ENCODE measurements around the gene ADAMTSL3.

The ADAMTSL3 gene, protein sequence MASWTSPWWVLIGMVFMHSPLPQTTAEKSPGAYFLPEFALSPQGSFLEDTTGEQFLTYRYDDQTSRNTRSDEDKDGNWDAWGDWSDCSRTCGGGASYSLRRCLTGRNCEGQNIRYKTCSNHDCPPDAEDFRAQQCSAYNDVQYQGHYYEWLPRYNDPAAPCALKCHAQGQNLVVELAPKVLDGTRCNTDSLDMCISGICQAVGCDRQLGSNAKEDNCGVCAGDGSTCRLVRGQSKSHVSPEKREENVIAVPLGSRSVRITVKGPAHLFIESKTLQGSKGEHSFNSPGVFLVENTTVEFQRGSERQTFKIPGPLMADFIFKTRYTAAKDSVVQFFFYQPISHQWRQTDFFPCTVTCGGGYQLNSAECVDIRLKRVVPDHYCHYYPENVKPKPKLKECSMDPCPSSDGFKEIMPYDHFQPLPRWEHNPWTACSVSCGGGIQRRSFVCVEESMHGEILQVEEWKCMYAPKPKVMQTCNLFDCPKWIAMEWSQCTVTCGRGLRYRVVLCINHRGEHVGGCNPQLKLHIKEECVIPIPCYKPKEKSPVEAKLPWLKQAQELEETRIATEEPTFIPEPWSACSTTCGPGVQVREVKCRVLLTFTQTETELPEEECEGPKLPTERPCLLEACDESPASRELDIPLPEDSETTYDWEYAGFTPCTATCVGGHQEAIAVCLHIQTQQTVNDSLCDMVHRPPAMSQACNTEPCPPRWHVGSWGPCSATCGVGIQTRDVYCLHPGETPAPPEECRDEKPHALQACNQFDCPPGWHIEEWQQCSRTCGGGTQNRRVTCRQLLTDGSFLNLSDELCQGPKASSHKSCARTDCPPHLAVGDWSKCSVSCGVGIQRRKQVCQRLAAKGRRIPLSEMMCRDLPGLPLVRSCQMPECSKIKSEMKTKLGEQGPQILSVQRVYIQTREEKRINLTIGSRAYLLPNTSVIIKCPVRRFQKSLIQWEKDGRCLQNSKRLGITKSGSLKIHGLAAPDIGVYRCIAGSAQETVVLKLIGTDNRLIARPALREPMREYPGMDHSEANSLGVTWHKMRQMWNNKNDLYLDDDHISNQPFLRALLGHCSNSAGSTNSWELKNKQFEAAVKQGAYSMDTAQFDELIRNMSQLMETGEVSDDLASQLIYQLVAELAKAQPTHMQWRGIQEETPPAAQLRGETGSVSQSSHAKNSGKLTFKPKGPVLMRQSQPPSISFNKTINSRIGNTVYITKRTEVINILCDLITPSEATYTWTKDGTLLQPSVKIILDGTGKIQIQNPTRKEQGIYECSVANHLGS (N-terminal part only)

DNA sequence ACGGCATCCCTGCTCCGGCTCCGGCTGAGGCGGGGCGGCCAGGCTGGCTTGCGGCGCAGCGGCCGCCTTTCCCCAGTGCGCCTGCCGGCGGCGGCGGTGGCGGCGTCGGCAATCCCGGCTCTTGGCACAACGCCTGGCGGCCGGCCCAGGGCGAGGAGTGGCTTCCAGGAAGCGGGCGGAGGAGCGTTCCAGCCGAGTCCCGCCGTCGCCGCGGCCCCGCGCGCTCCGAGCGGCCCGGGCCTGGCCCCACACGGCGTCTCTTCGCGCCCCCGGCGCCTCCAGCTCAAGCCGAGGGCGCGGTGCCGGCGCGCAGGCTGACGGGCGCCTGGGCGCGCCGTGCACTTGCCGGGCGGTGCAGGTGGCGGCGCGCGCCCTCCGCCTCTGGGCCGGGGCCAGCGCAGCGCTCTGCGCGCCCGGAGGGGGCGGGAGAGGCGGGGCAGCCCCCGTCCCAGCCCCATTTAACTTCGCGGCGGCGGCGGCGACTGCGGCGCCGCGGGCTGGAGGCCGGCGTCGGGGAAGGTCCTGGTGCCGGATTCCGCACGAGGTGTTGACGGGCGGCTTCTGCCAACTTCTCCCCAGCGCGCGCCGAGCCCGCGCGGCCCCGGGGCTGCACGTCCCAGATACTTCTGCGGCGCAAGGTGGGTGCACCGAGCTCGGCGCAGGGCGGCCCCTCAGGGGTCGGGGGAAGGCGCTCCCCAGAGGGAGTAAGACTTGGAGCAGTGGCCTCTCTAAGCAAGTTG lies at the start of gene ADAMTSL3:
ADAMTSL3 (plus strand) TSS at position 485 of the 740 bp plus-strand sequence. CDS start 1,639 bp downstream, outside the sequence.
- DNase-seq (ENCODE audit: low spot score in 2 of 2) = no peak

DNA sequence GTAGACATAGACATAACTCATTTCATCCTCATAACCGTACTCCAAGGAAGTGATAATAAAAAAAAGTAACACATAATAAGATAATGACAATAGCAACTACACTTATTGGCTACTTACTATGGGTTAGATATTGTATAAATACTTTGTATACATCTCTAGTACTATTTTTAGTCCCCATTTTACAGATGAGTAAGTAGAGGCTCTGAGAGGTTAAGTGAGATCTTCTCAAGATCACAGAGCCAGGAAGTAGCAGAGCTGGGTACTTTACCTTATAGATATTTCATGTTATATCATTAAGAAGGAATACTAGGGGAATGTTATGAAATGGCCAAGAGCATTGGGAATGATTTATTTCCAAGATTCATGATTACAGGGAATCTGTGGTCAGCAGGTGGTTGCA lies 49.4 kb upstream of the ADAMTSL3 start:
- ATAC-seq (ENCODE audit: low read depth) (no peak), DNase-seq (ENCODE audit: low spot score in 2 of 2) (no peak)
- Mint-ChIP-seq H3K4me1 (no peaks in the 10 kb centered on the region), H3K27ac (no peak overlapping the region), H3K27me3 (peaks cover 3% of the 10 kb centered on the region), H3K9me3 (peaks cover 13% of the 10 kb centered on the region), H3K36me3 (peaks cover 3% of the 10 kb centered on the region), H3K4me3 (no peak overlapping the region)

More for the DNA sequence above, at the start of gene ADAMTSL3:
- Mint-ChIP-seq H3K27me3 (peaks cover 3% of the 10 kb centered on the region), H3K36me3 (no peaks in the 10 kb centered on the region), H3K4me3 (no peak within 1 kb of the TSS), H3K27ac (no peak within 1 kb of the TSS), H3K4me1 (no peaks in the 10 kb centered on the region), H3K9me3 (peaks cover 2% of the 10 kb centered on the region)
- no peak for ATAC-seq (ENCODE audit: low read depth)

DNA sequence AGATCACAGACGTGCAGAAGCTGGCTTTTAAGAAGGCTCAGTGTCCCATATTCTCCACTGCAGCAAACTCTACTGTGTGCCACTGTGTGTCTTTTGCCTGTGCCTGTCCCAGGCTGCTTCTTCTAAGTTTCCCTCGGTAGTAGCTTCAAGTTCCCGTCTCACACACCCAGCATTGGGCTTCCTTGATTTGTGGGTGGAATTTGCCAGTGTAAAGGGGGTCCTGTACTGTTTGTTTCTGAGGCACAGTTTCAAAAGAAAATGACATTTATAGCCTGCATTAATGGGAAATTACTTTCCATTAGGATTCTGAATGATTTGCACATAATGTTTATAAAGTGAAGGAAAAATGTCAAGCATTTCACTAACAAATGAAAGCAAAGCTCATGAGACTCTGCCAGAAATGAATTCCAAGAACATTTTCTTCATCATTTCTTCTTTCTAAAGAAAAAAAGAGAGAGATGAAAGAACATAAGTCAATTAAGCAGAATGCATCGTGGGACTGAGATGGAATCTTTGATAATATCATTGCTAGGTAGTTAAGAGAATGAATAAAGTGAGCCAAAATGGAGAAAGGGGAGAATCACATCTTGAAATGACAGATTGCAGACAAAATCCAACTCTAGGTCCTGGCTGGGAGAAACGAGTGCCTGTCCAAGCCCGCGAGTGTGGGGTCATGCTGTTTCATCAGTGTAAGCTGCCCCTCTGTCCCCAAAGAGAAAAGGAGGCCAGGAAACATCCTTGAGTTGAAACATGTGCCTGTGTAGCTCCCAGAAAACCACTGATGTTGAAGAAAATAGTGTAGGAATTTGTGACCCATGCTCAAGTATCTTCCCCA lies 48.6 kb upstream of the ADAMTSL3 start:
- H3K4me3 Mint-ChIP-seq = no peak overlapping the region
- H3K36me3 Mint-ChIP-seq = peaks cover 2% of the 10 kb centered on the region
- no peaks in the 10 kb centered on the region for H3K4me1 Mint-ChIP-seq
- no peak for ATAC-seq (ENCODE audit: low read depth)
- peaks cover 8% of the 10 kb centered on the region for H3K9me3 Mint-ChIP-seq
- H3K27me3 Mint-ChIP-seq = peaks cover 1% of the 10 kb centered on the region
- no peak overlapping the region for H3K27ac Mint-ChIP-seq
- no peak for DNase-seq (ENCODE audit: low spot score in 2 of 2)

DNA sequence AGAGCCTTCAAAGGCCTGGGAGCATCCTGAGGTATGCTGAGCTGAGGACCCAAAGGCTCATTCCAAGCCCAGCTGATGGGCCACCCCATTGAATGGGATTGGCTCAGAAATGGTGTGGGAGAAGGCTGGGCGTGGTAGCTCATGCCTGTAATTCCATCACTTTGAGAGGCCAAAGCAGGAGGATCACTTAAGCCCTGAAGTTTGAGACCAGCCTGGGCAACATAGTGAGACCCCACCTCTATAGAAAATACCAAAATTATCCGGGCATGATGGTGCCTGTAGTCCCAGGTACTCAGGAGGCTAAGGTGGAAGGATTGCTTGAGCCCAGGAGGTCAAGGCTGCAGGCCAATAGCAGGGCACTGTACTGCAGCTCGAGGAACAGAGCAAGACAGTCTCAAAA lies 43.8 kb upstream of the ADAMTSL3 start:
- Mint-ChIP-seq H3K36me3 (no peaks in the 10 kb centered on the region), H3K27ac (no peak overlapping the region), H3K9me3 (no peaks in the 10 kb centered on the region), H3K4me3 (no peak overlapping the region), H3K27me3 (no peaks in the 10 kb centered on the region), H3K4me1 (no peaks in the 10 kb centered on the region)
- no peak for ATAC-seq (ENCODE audit: low read depth)
- no peak for DNase-seq (ENCODE audit: low spot score in 2 of 2)

DNA sequence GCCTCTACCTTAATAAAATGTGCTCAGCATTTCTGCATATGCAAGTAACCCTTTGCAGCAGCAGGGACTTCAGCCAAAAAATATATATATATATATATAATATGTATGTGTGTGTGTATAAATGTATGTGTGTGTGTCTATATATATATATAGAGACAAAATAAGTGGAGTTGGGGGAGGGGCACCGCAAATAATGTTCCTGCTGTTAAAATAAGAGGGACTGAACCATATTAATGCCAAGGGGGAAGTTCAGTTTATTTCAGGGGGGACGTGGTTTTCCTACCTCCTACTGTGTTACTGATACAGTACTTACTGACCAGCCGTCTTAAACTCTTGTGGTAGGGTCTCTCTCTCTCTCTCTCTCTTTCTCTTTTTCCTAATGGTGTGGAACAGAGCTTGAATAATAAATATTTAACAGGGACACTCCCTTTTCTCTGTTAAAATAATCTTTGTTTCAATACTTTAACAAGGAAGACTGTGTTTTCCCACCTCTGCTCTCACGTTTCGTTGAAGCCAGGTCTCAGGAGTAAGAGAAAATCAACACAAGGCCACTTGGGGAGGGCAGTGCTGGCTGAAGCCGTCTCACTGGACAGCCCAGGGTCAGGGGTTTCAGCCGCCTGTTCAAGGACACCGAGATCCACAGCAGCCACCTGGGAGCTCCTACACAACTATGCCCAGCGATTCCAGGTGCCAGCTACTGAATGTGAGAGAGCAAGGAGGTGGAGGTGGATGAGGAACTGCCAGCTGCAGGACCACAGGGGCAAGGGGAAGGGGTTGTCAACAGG lies 42.8 kb upstream of the ADAMTSL3 start:
- H3K27ac Mint-ChIP-seq = no peak overlapping the region
- no peaks in the 10 kb centered on the region for H3K9me3 Mint-ChIP-seq
- no peak overlapping the region for H3K4me3 Mint-ChIP-seq
- H3K36me3 Mint-ChIP-seq = no peaks in the 10 kb centered on the region
- no peaks in the 10 kb centered on the region for H3K4me1 Mint-ChIP-seq
- DNase-seq (ENCODE audit: low spot score in 2 of 2) (no peak), ATAC-seq (ENCODE audit: low read depth) (no peak)
- no peaks in the 10 kb centered on the region for H3K27me3 Mint-ChIP-seq

DNA sequence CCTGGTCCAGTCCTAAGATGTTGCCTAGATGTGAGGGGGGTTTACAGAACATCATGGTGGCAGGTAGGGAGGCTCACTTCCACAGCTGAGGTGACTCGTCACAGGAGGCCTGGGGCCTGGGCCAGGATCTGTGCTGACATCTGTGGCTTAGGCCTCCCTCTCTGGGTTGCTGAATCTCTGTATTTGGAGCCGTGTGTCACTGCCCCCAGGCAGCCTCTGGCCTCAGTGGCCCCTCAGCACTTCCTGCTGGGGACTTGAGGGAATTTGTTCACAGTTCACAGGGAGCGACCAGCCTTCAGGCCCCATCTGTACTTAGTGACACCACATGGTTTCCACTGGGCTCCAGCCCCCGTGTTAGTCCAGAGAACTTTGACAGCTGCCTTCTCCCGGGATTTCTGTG lies 41.7 kb upstream of the ADAMTSL3 start:
- ATAC-seq (ENCODE audit: low read depth) = no peak
- H3K27me3 Mint-ChIP-seq = no peaks in the 10 kb centered on the region
- no peaks in the 10 kb centered on the region for H3K36me3 Mint-ChIP-seq
- no peaks in the 10 kb centered on the region for H3K4me1 Mint-ChIP-seq
- no peak for DNase-seq (ENCODE audit: low spot score in 2 of 2)
- H3K27ac Mint-ChIP-seq = no peak overlapping the region
- H3K9me3 Mint-ChIP-seq = no peaks in the 10 kb centered on the region
- no peak overlapping the region for H3K4me3 Mint-ChIP-seq

DNA sequence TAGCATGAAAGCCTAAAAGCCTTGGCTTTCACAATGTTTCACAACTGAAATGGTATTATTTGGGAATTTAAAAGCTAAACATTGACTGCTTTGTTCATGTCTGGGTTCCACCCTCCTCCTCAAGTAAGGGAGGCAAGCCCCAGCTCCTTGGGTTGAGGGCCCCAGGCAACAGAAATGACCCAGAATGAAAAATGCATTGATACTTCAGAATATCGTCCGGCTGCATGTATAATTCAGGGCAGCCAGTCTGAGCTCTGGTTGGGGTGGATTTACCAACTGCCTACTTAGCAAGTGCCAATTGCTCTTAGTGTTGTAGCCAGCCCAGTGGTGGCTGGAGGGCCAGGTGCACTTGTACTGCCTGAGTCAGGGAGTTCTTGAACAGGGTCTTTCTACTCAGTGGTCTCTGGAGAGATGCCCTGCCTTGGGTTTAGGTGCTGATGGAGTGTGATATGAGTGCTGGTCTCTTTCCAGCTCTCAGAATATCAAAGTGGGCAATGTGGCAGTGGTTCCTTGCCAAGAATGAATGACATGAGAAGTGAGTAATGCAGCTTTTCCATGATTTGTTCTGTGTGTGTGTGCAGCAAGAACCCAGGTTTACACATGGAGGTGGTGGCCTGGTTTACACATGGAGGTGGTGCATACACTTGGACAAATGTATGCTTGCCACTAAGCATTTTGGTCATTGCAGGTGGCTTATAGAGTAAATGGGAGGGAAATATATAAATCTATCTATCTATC lies 40.9 kb upstream of the ADAMTSL3 start:
- H3K4me1 Mint-ChIP-seq = no peaks in the 10 kb centered on the region
- no peak overlapping the region for H3K27ac Mint-ChIP-seq
- no peaks in the 10 kb centered on the region for H3K36me3 Mint-ChIP-seq
- no peak overlapping the region for H3K4me3 Mint-ChIP-seq
- DNase-seq (ENCODE audit: low spot score in 2 of 2) (no peak), ATAC-seq (ENCODE audit: low read depth) (no peak)
- no peaks in the 10 kb centered on the region for H3K9me3 Mint-ChIP-seq
- no peaks in the 10 kb centered on the region for H3K27me3 Mint-ChIP-seq

DNA sequence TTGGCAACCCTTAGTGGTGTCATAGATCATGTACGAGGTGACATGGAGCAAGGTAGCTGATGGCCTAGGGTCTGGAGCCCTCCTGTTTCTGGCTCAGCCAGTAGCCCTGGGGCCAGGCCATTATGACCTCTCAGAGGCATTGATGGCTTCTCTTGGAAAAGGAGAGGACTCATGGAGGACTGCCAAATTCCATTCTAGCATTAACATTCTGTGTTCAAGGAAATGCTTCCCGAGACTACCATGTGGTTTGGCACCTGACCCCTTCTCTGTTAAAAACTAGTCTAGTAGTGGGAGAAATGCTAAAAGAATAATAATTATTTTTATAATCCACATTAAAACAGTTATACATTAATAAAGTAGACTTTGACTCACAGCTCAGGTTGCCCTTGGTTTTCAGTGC lies 40.2 kb upstream of the ADAMTSL3 start:
- H3K9me3 Mint-ChIP-seq = no peaks in the 10 kb centered on the region
- no peak overlapping the region for H3K4me3 Mint-ChIP-seq
- H3K27me3 Mint-ChIP-seq = no peaks in the 10 kb centered on the region
- ATAC-seq (ENCODE audit: low read depth) (no peak), DNase-seq (ENCODE audit: low spot score in 2 of 2) (no peak)
- H3K4me1 Mint-ChIP-seq = no peaks in the 10 kb centered on the region
- H3K36me3 Mint-ChIP-seq = no peaks in the 10 kb centered on the region
- H3K27ac Mint-ChIP-seq = no peak overlapping the region

DNA sequence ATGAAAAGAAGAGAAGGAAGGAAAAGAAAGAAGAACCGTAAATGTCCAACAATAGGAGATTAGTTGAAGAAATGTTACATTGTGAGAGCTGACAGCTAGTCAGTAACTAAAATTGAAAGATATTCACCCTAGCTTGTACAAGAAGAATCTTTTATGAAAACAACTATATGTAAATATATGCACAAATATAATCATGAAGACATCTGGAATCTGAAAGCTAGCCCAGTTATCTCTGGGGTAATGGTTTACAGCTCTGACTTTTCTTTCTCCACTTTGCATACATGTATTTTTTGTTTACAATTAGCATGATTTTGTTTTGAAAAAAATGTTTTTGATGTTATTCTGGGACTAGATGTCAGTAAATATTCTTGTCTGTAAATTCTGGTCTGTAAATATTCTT lies 37.1 kb upstream of the ADAMTSL3 start:
- no peak for DNase-seq (ENCODE audit: low spot score in 2 of 2)
- Mint-ChIP-seq H3K4me3 (no peak overlapping the region), H3K9me3 (peaks cover 2% of the 10 kb centered on the region), H3K27ac (no peak overlapping the region), H3K4me1 (no peaks in the 10 kb centered on the region), H3K36me3 (no peaks in the 10 kb centered on the region), H3K27me3 (no peaks in the 10 kb centered on the region)
- no peak for ATAC-seq (ENCODE audit: low read depth)

DNA sequence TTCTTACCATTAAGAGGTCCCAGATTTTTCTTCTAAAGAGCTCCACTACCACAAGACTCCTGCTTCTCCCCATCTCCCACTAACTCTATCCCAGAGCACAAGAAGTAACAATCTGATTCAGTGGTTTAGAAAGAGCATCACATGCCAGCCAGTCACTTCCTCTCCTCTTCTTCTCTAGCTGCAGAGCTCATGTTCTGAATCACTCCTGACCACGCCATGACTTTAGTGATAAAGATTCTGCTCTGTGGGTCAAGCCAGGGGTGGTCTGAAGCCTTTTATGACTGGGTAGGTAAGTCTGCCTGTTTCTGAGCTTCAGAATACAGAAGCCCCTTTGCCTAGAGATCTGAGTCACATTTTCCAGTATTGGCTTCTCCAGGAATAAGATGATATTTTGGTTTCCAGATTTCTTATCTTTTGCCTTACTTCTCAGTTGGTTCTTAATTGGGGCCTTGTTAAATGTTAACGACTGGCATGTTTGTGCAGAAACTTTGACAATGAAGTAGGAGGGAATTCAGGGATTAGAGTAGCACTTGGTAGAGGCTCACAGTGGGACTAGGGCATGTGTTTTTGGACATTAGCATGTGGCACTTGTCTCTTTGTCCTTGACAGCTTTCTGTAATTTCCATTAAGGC lies 27.6 kb upstream of the ADAMTSL3 start:
- Mint-ChIP-seq H3K9me3 (peaks cover 4% of the 10 kb centered on the region), H3K27ac (no peak overlapping the region), H3K27me3 (peaks cover 1% of the 10 kb centered on the region), H3K4me3 (no peak overlapping the region), H3K4me1 (no peaks in the 10 kb centered on the region), H3K36me3 (no peaks in the 10 kb centered on the region)
- no peak for DNase-seq (ENCODE audit: low spot score in 2 of 2)
- no peak for ATAC-seq (ENCODE audit: low read depth)

DNA sequence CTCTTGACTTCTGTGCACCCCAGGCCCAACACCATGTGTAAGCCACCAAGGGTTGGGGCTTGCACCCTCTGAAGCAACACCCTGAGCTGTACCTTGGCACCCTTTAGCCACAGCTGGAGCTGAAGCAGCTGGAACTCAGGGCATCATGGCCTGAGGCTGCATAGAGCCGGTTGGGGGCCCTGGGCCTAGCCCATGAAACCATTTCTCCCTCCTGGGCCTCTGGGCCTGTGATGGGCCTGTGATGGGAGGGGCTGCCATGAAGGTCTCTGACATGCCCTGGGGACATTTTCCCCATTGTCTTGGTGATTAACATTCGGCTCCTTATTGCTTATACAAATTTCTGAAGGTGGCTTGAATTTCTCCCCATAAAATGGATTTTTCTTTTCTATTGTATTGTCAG lies 22.4 kb upstream of the ADAMTSL3 start:
- Mint-ChIP-seq H3K27me3 (no peaks in the 10 kb centered on the region), H3K4me3 (no peak overlapping the region), H3K36me3 (no peaks in the 10 kb centered on the region), H3K27ac (no peak overlapping the region), H3K9me3 (peaks cover 6% of the 10 kb centered on the region), H3K4me1 (no peaks in the 10 kb centered on the region)
- ATAC-seq (ENCODE audit: low read depth) (no peak), DNase-seq (ENCODE audit: low spot score in 2 of 2) (no peak)
